Type B pancreatic cell (in vitro differentiated cells): ENCODE measurements around the gene RNF39. TPM values are rescaled to one million over a fixed set of nuclear protein-coding genes. Genes with fewer than 3 reads are reported as not detected.

Experiments
- DNase-seq: peaks from one replicate; pipeline ENCODE4 v3.0.0; 2021; ENCODE audit warnings: mixed read lengths; ENCODE audit not compliant: unreplicated experiment; ENCODE audit errors: extremely low spot score
- H3K27ac Mint-ChIP-seq: 2 replicates; pipeline ENCODE4 v1.8.0; 2021; ENCODE audit warnings: mild to moderate bottlenecking, mixed read lengths
- H3K27me3 Mint-ChIP-seq: 2 replicates; pipeline ENCODE4 v1.8.0; 2021; ENCODE audit warnings: mixed read lengths
- H3K36me3 Mint-ChIP-seq: 2 replicates; pipeline ENCODE4 v1.8.0; 2021; ENCODE audit warnings: mixed read lengths
- H3K4me1 Mint-ChIP-seq: one replicate; pipeline ENCODE4 v1.8.0; 2021; ENCODE audit warnings: mixed read lengths; ENCODE audit not compliant: unreplicated experiment
- H3K4me3 Mint-ChIP-seq: 2 replicates; pipeline ENCODE4 v1.8.0; 2021; ENCODE audit warnings: mild to moderate bottlenecking, mixed read lengths
- H3K9me3 Mint-ChIP-seq: 2 replicates; pipeline ENCODE4 v1.8.0; 2021; ENCODE audit warnings: mixed read lengths
- total RNA-seq: library from RNA; stranded (reverse); gene quantifications from 2 replicates; pipeline ENCODE4 v1.2.1, GENCODE V29; 2021; ENCODE audit warnings: low replicate concordance
- TF ChIP-seq, protein P1 (sequence below): fragments of 200-600 bp; sonication (generic); conservative IDR thresholded peaks from 2 replicates; pipeline ENCODE4 v1.5.0; 2021; ENCODE audit warnings: antibody characterized with exemption, mild to moderate bottlenecking

The RNF39 gene
- total RNA-seq, 1 donor from 2014 or later: 1.5 TPM

DNA sequence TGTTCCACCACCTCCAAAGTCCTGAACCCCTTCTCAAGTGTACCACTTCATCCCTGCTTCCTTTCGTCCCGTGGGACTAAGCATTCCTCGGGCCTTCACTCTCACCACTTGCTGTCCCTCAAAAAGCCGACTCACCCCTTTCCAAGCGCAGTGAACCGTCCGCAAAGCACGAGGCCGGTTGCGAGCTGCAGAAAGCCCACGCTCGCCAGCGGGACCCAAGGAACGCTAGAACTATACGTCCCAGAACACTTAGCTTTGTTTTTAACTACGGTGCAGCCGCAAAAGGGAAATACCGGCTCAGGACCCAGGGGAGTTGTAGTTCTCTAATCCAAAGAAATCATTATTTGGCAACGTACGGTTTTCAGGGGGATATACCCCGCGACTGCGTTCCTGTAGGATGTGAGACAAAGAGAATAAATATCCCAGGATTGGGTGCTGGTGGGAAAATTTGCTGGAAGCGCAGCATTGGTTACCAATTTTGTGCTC is 14.9 kb downstream of the RNF39 start:
- Mint-ChIP-seq H3K27ac (peak overlapping the region; percentile 98), H3K4me3 (peak overlapping the region; percentile 99), H3K9me3 (no peaks in the 10 kb centered on the region), H3K4me1 (peaks cover 26% of the 10 kb centered on the region), H3K36me3 (peaks cover 7% of the 10 kb centered on the region), H3K27me3 (no peaks in the 10 kb centered on the region)
- DNase-seq: no peak
- TF ChIP-seq, protein P1, sequence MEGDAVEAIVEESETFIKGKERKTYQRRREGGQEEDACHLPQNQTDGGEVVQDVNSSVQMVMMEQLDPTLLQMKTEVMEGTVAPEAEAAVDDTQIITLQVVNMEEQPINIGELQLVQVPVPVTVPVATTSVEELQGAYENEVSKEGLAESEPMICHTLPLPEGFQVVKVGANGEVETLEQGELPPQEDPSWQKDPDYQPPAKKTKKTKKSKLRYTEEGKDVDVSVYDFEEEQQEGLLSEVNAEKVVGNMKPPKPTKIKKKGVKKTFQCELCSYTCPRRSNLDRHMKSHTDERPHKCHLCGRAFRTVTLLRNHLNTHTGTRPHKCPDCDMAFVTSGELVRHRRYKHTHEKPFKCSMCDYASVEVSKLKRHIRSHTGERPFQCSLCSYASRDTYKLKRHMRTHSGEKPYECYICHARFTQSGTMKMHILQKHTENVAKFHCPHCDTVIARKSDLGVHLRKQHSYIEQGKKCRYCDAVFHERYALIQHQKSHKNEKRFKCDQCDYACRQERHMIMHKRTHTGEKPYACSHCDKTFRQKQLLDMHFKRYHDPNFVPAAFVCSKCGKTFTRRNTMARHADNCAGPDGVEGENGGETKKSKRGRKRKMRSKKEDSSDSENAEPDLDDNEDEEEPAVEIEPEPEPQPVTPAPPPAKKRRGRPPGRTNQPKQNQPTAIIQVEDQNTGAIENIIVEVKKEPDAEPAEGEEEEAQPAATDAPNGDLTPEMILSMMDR: no peak

DNA sequence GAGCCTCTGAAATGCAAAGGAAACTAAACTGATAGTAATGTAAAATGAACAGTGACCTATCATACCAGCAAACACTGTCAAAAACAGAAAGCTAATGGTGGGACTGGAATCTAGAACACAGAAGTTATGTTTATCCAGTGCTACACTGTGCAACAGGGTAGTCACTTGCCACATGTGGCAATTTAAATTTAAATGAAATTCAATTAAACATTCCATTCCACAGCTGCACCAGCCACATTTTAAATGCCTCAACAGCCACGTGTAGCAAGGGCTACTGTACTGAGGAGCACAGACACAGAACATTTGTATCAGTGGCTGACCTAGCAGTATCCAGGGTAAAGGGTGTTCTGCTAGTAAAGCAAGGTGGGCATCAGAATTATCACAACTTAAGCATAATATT is 20.1 kb downstream of the RNF39 start:
- no peaks in the 10 kb centered on the region for H3K9me3 Mint-ChIP-seq
- H3K36me3 Mint-ChIP-seq: peaks cover 4% of the 10 kb centered on the region
- H3K27ac Mint-ChIP-seq: no peak overlapping the region
- H3K4me3 Mint-ChIP-seq: no peak overlapping the region
- DNase-seq: no peak
- peaks cover 6% of the 10 kb centered on the region for H3K4me1 Mint-ChIP-seq
- TF ChIP-seq, protein P1: no peak
- no peaks in the 10 kb centered on the region for H3K27me3 Mint-ChIP-seq

DNA sequence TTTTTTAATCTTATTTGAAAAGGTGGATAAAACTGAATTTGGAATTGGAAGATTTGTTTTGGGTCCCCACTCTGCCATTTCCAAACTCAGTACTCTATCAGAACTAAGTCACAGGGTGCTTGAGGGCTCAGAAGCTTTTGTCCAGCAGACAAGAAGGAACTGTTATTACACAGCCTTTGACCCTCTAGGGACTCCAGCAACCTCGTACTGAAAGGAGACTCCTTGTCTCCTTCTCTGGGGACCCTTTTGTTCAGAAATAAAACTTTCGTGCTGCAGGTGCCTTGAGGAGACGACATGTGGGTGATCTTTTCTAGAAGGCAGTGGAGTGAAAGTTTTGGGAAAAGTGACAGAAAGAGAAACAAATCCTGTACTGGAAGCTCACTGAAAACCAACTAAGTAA is 21.9 kb downstream of the RNF39 start:
- Mint-ChIP-seq H3K27me3 (no peaks in the 10 kb centered on the region), H3K4me3 (no peak overlapping the region), H3K9me3 (no peaks in the 10 kb centered on the region), H3K27ac (no peak overlapping the region), H3K4me1 (no peaks in the 10 kb centered on the region), H3K36me3 (peaks cover 4% of the 10 kb centered on the region)
- no peak for DNase-seq
- TF ChIP-seq, protein P1: no peak

DNA sequence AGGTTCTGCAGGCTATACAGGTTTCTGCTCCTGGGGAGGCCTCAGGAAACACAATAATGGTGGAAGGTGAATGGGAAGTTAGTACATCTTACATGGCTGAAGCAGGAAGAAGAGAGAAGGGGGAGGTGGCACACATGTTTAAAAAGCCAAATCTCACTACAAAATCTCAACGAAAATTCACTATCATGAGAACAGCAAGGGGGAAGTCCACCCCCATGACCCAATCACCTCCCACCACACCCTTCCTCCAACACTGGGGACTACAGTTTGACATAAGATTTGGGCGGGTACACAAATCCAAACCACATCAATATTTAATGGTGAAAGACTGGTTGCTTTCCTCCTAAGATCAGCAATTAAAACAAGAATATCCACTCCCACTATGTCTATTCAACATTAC is 28.3 kb downstream of the RNF39 start:
- TF ChIP-seq, protein P1: no peak
- H3K4me3 Mint-ChIP-seq: no peak overlapping the region
- no peak for DNase-seq
- no peaks in the 10 kb centered on the region for H3K9me3 Mint-ChIP-seq
- no peaks in the 10 kb centered on the region for H3K27me3 Mint-ChIP-seq
- H3K36me3 Mint-ChIP-seq: no peaks in the 10 kb centered on the region
- no peak overlapping the region for H3K27ac Mint-ChIP-seq
- H3K4me1 Mint-ChIP-seq: peaks cover 10% of the 10 kb centered on the region

DNA sequence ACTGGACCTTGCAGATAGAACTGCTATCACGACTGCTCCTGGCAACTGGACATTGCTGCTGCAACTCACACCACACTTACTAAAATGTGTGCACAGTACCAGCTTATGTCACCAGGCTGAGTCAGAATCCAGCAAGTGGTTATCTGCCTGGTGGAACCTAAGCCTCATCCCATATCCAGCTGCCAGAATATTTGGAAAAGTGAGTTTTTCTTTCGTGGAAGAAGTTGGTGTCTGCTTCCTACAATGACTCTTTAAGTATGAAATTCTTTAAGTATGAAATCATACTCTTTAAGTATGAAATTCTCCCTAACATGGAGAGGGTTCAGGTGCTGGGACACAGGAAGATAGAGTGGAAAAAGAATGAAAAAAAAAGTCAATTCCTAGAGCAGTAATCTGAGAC is 30.9 kb downstream of the RNF39 start:
- Mint-ChIP-seq H3K27ac (no peak overlapping the region), H3K27me3 (no peaks in the 10 kb centered on the region), H3K36me3 (no peaks in the 10 kb centered on the region), H3K4me3 (no peak overlapping the region), H3K4me1 (peaks cover 10% of the 10 kb centered on the region), H3K9me3 (no peaks in the 10 kb centered on the region)
- TF ChIP-seq, protein P1: no peak
- no peak for DNase-seq

DNA sequence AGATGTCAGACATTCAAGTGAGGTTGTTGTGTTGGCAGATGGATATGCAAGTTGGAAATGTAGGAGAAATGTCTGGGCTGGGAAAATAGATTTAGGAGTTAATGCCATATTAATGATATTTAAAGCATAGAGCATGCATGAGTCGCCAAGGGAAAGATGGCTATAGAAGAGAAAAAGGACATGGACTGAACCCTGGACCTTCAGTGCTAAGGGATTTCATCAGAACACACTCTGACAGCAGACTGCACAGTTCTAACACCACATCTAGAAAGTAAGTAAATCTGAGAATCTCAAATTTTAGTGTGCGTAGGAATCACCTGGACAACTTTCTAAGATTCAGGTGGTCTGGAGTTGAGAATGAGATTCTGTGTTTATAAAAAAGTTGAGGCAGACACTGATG is 31.8 kb downstream of the RNF39 start:
- Mint-ChIP-seq H3K27me3 (no peaks in the 10 kb centered on the region), H3K36me3 (no peaks in the 10 kb centered on the region), H3K9me3 (no peaks in the 10 kb centered on the region), H3K4me3 (no peak overlapping the region), H3K4me1 (peaks cover 10% of the 10 kb centered on the region), H3K27ac (no peak overlapping the region)
- no peak for DNase-seq
- TF ChIP-seq, protein P1: no peak
